BJ (cell line): Measurements from ENCODE around the gene MGAT4A. TPM values are rescaled to one million over a fixed set of nuclear protein-coding genes. Genes with fewer than 3 reads are reported as not detected.

ENCODE experiments used
- CTCF ChIA-PET: fragments of 350-600 bp; formaldehyde crosslinking; extraction: SDS; loops from one replicate; lab custom pipeline; 2021; ENCODE audit warnings: antibody characterized with exemption, inconsistent platforms; lab: Yijun Ruan, JAX
- POLR2A ChIA-PET: fragments of 300-600 bp; sonication (Branson Sonifier 250); formaldehyde crosslinking; extraction: SDS; loops from one replicate; lab custom pipeline; 2021; ENCODE audit warnings: antibody characterized with exemption; lab: Charles Lee
- DNase-seq: peaks from one replicate; pipeline ENCODE4 v3.0.0-alpha.2; 2011; ENCODE audit warnings: low read depth
- H3K27me3 ChIP-seq: 2 replicates; pipeline ENCODE4 v1.6.0; 2011; ENCODE audit warnings: low read length; ENCODE audit not compliant: control insufficient read depth, insufficient read depth
- H3K36me3 ChIP-seq: 2 replicates; pipeline ENCODE4 v1.5.1; 2011; ENCODE audit warnings: low read length; ENCODE audit not compliant: control insufficient read depth, insufficient read depth
- H3K4me3 ChIP-seq: 2 replicates; pipeline ENCODE4 v1.5.1; 2011; ENCODE audit warnings: low read depth, mild to moderate bottlenecking, control low read depth, low read length
- polyA plus RNA-seq: library from polyadenylated mRNA; depleted of rRNA; stranded (reverse); fragments of >200 nt; gene quantifications from 2 replicates; pipeline ENCODE4 v1.2.3, GENCODE V29; 2011
- TF ChIP-seq, protein P1 (sequence below): IDR thresholded peaks from 2 replicates; pipeline ENCODE4 v1.5.1; 2011; ENCODE audit warnings: low read depth, mild to moderate bottlenecking, control low read depth, inconsistent platforms, low read length, moderate library complexity; ENCODE audit not compliant: insufficient read depth

Gene MGAT4A
- polyA plus RNA-seq, 1 experiment = not detected

- CTCF ChIA-PET = no interaction called here
- TF ChIP-seq, protein P1, sequence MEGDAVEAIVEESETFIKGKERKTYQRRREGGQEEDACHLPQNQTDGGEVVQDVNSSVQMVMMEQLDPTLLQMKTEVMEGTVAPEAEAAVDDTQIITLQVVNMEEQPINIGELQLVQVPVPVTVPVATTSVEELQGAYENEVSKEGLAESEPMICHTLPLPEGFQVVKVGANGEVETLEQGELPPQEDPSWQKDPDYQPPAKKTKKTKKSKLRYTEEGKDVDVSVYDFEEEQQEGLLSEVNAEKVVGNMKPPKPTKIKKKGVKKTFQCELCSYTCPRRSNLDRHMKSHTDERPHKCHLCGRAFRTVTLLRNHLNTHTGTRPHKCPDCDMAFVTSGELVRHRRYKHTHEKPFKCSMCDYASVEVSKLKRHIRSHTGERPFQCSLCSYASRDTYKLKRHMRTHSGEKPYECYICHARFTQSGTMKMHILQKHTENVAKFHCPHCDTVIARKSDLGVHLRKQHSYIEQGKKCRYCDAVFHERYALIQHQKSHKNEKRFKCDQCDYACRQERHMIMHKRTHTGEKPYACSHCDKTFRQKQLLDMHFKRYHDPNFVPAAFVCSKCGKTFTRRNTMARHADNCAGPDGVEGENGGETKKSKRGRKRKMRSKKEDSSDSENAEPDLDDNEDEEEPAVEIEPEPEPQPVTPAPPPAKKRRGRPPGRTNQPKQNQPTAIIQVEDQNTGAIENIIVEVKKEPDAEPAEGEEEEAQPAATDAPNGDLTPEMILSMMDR = no peak
- Histone ChIP-seq H3K27me3 (peaks cover 3% of the 10 kb centered on the region), H3K36me3 (no peaks in the 10 kb centered on the region), H3K4me3 (no peak overlapping the region)
- POLR2A ChIA-PET = no interaction called here
- DNase-seq = no peak
These were observed 13.7 kb upstream of the MGAT4A start for GRCh38 chr2:98744595-98744994.

- TF ChIP-seq, protein P1 = no peak
- CTCF ChIA-PET = interaction anchor here (0.5 kb wide), 1 partner anchor 1067 kb away, joined by 3 read pairs; no protein-coding TSS in a partner anchor
- peaks cover 3% of the 10 kb centered on the region for H3K27me3 ChIP-seq
- H3K36me3 ChIP-seq = no peaks in the 10 kb centered on the region
- H3K4me3 ChIP-seq = no peak overlapping the region
- POLR2A ChIA-PET = no interaction called here
- DNase-seq = no peak
These were observed 12.9 kb upstream of the MGAT4A start for GRCh38 chr2:98743835-98744234.

DNA sequence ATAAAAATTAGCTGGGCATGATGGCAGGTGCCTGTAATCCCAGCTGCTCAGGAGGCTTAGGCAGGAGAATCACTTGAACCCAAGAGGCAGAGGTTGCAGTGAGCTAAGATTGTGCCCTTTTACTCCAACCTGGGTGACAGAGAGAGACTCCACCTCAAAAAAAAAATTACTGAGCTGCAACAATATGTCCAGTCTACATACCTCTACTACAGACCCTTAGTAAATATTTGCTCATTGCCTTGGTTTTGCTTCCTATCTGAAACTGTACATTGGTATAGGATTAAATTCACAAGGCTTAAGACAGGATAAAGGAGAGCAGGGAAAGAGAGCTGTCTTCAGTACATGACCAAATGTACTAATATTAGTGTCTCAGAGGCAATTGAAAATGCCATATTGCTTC lies 8.1 kb upstream of the MGAT4A start:
- POLR2A ChIA-PET = no interaction called here
- CTCF ChIA-PET = no interaction called here
- peaks cover 5% of the 10 kb centered on the region for H3K27me3 ChIP-seq

DNA sequence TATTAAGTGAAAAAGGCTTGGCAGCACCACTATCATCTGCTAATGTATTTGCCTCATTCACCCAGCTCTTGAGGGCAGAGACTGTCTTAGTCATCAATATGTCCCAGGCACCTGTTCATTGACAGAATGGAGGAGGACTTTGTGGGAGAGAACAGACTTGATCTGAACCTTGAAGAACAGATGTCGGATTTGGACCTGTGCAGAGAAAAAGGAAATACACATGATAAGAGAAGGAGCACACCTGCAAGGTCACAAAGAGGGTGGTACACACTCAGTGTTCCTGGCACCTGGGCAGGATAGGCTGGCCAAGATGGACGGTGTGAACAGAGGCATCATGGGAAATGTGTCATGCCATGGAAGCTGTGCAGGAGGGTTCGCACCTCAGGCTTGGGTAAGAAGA lies 7.4 kb upstream of the MGAT4A start:
- TF ChIP-seq, protein P1 = no peak
- DNase-seq = no peak
- Histone ChIP-seq H3K27me3 (peaks cover 5% of the 10 kb centered on the region), H3K4me3 (no peak overlapping the region), H3K36me3 (no peaks in the 10 kb centered on the region)
- CTCF ChIA-PET = no interaction called here
- POLR2A ChIA-PET = no interaction called here

More for the DNA sequence above, 8.1 kb upstream of the MGAT4A start:
- Histone ChIP-seq H3K4me3 (no peak overlapping the region), H3K36me3 (no peaks in the 10 kb centered on the region)
- DNase-seq = no peak
- TF ChIP-seq, protein P1 = no peak

- CTCF ChIA-PET = no interaction called here
- POLR2A ChIA-PET = no interaction called here
These were observed 6.9 kb upstream of the MGAT4A start for GRCh38 chr2:98737848-98738247.

More at GRCh38 chr2:98737848-98738247, 6.9 kb upstream of the MGAT4A start:
- no peak overlapping the region for H3K4me3 ChIP-seq
- H3K36me3 ChIP-seq = no peaks in the 10 kb centered on the region
- peaks cover 5% of the 10 kb centered on the region for H3K27me3 ChIP-seq
- TF ChIP-seq, protein P1 = no peak
- DNase-seq = no peak
